OCI-LY7 (cell line): ENCODE data around the gene ZNF503. TPM values are rescaled to one million over a fixed set of nuclear protein-coding genes. Genes with fewer than 3 reads are reported as not detected.
"Not testable (repeated sequence)": the region's sequence is repeated elsewhere in the genome, so short reads cannot be mapped to it uniquely, and the experiment has no call there.

Source experiments
- BruUV-seq: library from RNA; stranded (reverse); fragments of 400-500 nt; replicated peaks from 2 replicates; lab custom pipeline; 2021; lab: Mats Ljungman, UMichigan
- CTCF ChIA-PET: fragments of 300-600 bp; sonication (Branson Sonifier 250); formaldehyde crosslinking; loops from one replicate; lab custom pipeline; 2022; ENCODE audit warnings: antibody characterized with exemption; ENCODE audit not compliant: unreplicated experiment; lab: Charles Lee
- POLR2A ChIA-PET: fragments of 300-600 bp; sonication (Branson Sonifier 250); formaldehyde crosslinking; loops from one replicate; lab custom pipeline; 2022; ENCODE audit warnings: antibody characterized with exemption; lab: Charles Lee
- DNase-seq: peaks from one replicate; pipeline ENCODE4 v3.0.0-alpha.2; 2015; ENCODE audit warnings: low spot score
- H2AFZ ChIP-seq: fragments of 200-600 bp; sonication (generic), shearing (Covaris generic); 2 replicates; pipeline ENCODE4 v1.6.1; 2014; ENCODE audit warnings: mild to moderate bottlenecking, antibody characterized with exemption, low read length, moderate library complexity
- H3K27ac ChIP-seq: fragments of 200-600 bp; sonication (generic); 2 replicates; pipeline ENCODE4 v1.5.1; 2014; ENCODE audit warnings: mixed run types, low read depth, mild to moderate bottlenecking, moderate library complexity, low read length, inconsistent platforms; ENCODE audit not compliant: poor library complexity, severe bottlenecking
- H3K36me3 ChIP-seq: fragments of 200-600 bp; sonication (generic); 2 replicates; pipeline ENCODE4 v1.6.1; 2014; ENCODE audit warnings: mild to moderate bottlenecking, antibody characterized with exemption, low read length, moderate library complexity, mixed read lengths; ENCODE audit not compliant: insufficient read depth
- H3K4me1 ChIP-seq: fragments of 200-600 bp; sonication (generic); 2 replicates; pipeline ENCODE4 v1.5.1; 2014; ENCODE audit warnings: mild to moderate bottlenecking, low read length; ENCODE audit not compliant: insufficient read depth, poor library complexity, severe bottlenecking
- H3K4me2 ChIP-seq: fragments of 200-600 bp; sonication (generic); 2 replicates; pipeline ENCODE4 v1.6.1; 2014; ENCODE audit warnings: mild to moderate bottlenecking, low read length
- H3K4me3 ChIP-seq: fragments of 200-600 bp; sonication (generic); 2 replicates; pipeline ENCODE4 v1.5.1; 2014; ENCODE audit warnings: mild to moderate bottlenecking, low read depth, low read length; ENCODE audit not compliant: poor library complexity, severe bottlenecking
- H3K79me2 ChIP-seq: fragments of 200-600 bp; sonication (generic); 2 replicates; pipeline ENCODE4 v1.6.1; 2016; ENCODE audit warnings: low read depth, mild to moderate bottlenecking, low read length, moderate library complexity, mixed read lengths; ENCODE audit not compliant: insufficient read depth
- H3K9me2 ChIP-seq: fragments of 200-600 bp; sonication (generic); 2 replicates; pipeline ENCODE4 v1.6.1; 2016; ENCODE audit warnings: mild to moderate bottlenecking, low read length, mixed read lengths; ENCODE audit not compliant: insufficient read depth
- H3K9me3 ChIP-seq: fragments of 200-600 bp; sonication (generic); 2 replicates; pipeline ENCODE4 v1.6.1; 2014; ENCODE audit warnings: mild to moderate bottlenecking, mixed run types, low read length, mixed read lengths
- H4K20me1 ChIP-seq: fragments of 200-600 bp; sonication (generic); 2 replicates; pipeline ENCODE4 v1.6.1; 2014; ENCODE audit warnings: mild to moderate bottlenecking, antibody characterized with exemption, low read length, moderate library complexity, mixed read lengths; ENCODE audit not compliant: insufficient read depth
- EZH2phosphoT487 ChIP-seq: fragments of 200-600 bp; sonication (generic); IDR thresholded peaks from 2 replicates; pipeline ENCODE4 v1.6.1; 2018; ENCODE audit warnings: low read depth, borderline replicate concordance, mild to moderate bottlenecking, mixed run types, antibody characterized with exemption, low read length, moderate library complexity, mixed read lengths
- intact Hi-C: fragments of 100-400 bp; cut with micrococcal nuclease; formaldehyde crosslinking; loops from one replicate; pipeline ENCODE4 v1.10.0; 2022; ENCODE audit not compliant: unreplicated experiment
- total RNA-seq, 2 experiments: library from RNA; depleted of rRNA in 1 of 2; stranded (reverse); fragments of >200 nt in 1 of 2; shearing (Covaris generic) in 1 of 2; gene quantifications; 2 replicates each; pipeline ENCODE4 v1.2.3, GENCODE V29; 2014 to 2022
- TF ChIP-seq, protein P1 (sequence below): fragments of 200-600 bp; sonication (generic); conservative IDR thresholded peaks from 2 replicates; pipeline ENCODE4 v1.5.1; 2014; ENCODE audit warnings: mild to moderate bottlenecking, antibody characterized with exemption, low read length, moderate library complexity, mixed read lengths

ZNF503 gene
- total RNA-seq, 2 experiments from 2014 or later, result not detected

DNA sequence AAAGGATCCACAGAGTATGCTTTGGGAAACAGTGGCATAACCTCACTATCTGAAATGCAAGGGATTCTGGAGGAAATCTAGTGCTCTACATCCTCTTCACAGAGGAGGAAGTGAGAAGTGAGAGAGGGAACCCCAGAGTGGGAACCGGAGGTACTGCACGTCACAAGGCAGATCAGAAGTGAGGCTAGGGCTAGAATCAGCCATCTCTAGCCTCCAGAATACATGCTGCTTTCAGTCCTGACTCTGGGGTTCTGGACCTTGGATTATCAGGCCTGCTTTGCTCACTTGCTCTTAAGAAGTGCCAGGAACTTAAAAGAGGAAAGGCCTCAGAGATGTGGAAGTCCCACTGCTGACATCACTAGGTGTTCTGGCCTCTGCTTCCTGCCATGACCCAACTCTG lies 25.7 kb downstream of the ZNF503 start:
- TF ChIP-seq EZH2phosphoT487, result no peak
- TF ChIP-seq, protein P1, sequence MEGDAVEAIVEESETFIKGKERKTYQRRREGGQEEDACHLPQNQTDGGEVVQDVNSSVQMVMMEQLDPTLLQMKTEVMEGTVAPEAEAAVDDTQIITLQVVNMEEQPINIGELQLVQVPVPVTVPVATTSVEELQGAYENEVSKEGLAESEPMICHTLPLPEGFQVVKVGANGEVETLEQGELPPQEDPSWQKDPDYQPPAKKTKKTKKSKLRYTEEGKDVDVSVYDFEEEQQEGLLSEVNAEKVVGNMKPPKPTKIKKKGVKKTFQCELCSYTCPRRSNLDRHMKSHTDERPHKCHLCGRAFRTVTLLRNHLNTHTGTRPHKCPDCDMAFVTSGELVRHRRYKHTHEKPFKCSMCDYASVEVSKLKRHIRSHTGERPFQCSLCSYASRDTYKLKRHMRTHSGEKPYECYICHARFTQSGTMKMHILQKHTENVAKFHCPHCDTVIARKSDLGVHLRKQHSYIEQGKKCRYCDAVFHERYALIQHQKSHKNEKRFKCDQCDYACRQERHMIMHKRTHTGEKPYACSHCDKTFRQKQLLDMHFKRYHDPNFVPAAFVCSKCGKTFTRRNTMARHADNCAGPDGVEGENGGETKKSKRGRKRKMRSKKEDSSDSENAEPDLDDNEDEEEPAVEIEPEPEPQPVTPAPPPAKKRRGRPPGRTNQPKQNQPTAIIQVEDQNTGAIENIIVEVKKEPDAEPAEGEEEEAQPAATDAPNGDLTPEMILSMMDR, result no peak
- intact Hi-C loops, result no loop called here
- no peaks in the 10 kb centered on the region for H3K36me3 ChIP-seq
- no peaks in the 10 kb centered on the region for H3K9me3 ChIP-seq
- BruUV-seq, result no TSS peak
- H3K79me2 ChIP-seq, result no peaks in the 10 kb centered on the region
- no peak overlapping the region for H2AFZ ChIP-seq
- no peak overlapping the region for H3K4me2 ChIP-seq
- no peak overlapping the region for H3K4me3 ChIP-seq
- CTCF ChIA-PET, result no interaction called here
- no peaks in the 10 kb centered on the region for H3K9me2 ChIP-seq
- POLR2A ChIA-PET, result no interaction called here
- peak; percentile 29 for DNase-seq
- no peak overlapping the region for H3K27ac ChIP-seq
- H4K20me1 ChIP-seq, result no peaks in the 10 kb centered on the region
- H3K4me1 ChIP-seq, result no peaks in the 10 kb centered on the region

GRCh38 chr10:75371010-75371409 lies 30.6 kb downstream of the ZNF503 start:
- Histone ChIP-seq H3K9me3 (no peaks in the 10 kb centered on the region), H4K20me1 (no peaks in the 10 kb centered on the region), H3K4me2 (no peak overlapping the region), H3K79me2 (no peaks in the 10 kb centered on the region), H3K4me3 (no peak overlapping the region), H3K27ac (no peak overlapping the region), H2AFZ (no peak overlapping the region), H3K36me3 (no peaks in the 10 kb centered on the region), H3K9me2 (no peaks in the 10 kb centered on the region), H3K4me1 (no peaks in the 10 kb centered on the region)
- intact Hi-C loops, result no loop called here
- POLR2A ChIA-PET, result interaction anchor here (0.6 to 1.6 kb wide), 2 partner anchors 18 to 49 kb away, joined by 3 read pairs; no protein-coding TSS in a partner anchor
- no TSS peak for BruUV-seq
- DNase-seq, result no peak
- TF ChIP-seq, protein P1, result no peak
- no peak for TF ChIP-seq EZH2phosphoT487
- CTCF ChIA-PET, result no interaction called here

DNA sequence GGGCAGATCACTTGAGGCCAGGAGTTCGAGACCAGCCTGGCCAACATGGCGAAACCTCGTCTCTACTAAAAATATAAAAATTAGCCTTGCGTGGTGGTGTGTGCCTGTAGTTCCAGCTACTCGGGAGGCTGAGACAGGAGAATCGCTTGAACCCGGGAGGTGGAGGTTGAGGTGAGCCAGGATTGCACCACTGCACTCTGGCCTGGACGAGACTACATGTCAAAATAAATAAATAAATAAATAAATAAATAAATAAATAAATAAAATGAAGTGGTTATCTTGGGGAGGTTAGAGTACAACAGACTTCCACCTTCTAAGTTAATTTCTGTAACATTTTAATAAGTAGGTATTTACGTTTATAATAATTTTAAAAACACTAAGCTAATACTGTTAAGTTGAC lies 31.7 kb downstream of the ZNF503 start:
- POLR2A ChIA-PET, result interaction anchor here (1.6 kb wide), 1 partner anchor 17 kb away, joined by 3 read pairs; no protein-coding TSS in a partner anchor
- H3K79me2 ChIP-seq, H3K4me3 ChIP-seq, DNase-seq, H4K20me1 ChIP-seq, H2AFZ ChIP-seq, H3K27ac ChIP-seq, H3K4me1 ChIP-seq, H3K9me2 ChIP-seq, CTCF ChIA-PET, BruUV-seq, intact Hi-C loops, H3K9me3 ChIP-seq, H3K36me3 ChIP-seq, H3K4me2 ChIP-seq: not testable (repeated sequence)
